ENCODE results near the gene IQGAP1. TPM values are rescaled to one million over a fixed set of nuclear protein-coding genes. Genes with fewer than 3 reads are reported as not detected.
A peak's percentile ranks its signal among the peaks of the same experiment; 100 is the strongest.
"Not testable (repeated sequence)": the region's sequence is repeated elsewhere in the genome, so short reads cannot be mapped to it uniquely, and the experiment has no call there.

The IQGAP1 gene
- total RNA-seq, 2 experiments from 2014 or later: 136 to 143 TPM

DNA sequence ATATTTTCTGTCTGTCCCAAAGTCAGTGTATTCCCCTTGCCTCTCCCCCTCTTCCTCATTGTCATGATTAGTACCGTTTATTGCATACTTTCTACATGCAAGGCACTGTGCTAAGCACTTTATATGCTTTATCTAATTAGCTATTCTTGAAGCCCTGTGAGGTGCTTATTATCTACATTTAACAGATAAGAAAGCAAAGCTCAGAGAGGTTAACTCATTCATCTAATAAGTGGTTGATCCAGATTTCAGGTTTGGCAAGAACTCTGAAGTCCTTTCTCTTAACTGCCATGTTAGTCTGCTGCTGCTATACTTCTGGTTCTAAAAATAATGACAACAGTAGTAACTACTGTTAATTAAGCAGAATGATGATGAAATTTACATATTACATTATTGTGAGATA, 13.5 kb downstream of the IQGAP1 start:
- H3K9me3 Mint-ChIP-seq: no peaks in the 10 kb centered on the region
- no peaks in the 10 kb centered on the region for H3K27me3 Mint-ChIP-seq (ENCODE audit: low read depth)
- DNase-seq: no peak
- H3K36me3 Mint-ChIP-seq (ENCODE audit: low read depth): peaks cover 2% of the 10 kb centered on the region
- no peak overlapping the region for H3K4me3 Mint-ChIP-seq
- H3K4me1 Mint-ChIP-seq (ENCODE audit: low read depth): peaks cover 62% of the 10 kb centered on the region
- CTCF ChIA-PET: interaction anchor here (0.6 to 1.2 kb wide), 5 partner anchors 10 to 49 kb away, joined by 3 to 4 read pairs (median 3); no protein-coding TSS in a partner anchor
- intact Hi-C loops (cut with micrococcal nuclease): loop anchor here (5.0 kb wide), 2 partner anchors 276 to 299 kb away; partner anchors contain the start of gene IDH2
- H3K27ac Mint-ChIP-seq: peak overlapping the region; percentile 62

DNA sequence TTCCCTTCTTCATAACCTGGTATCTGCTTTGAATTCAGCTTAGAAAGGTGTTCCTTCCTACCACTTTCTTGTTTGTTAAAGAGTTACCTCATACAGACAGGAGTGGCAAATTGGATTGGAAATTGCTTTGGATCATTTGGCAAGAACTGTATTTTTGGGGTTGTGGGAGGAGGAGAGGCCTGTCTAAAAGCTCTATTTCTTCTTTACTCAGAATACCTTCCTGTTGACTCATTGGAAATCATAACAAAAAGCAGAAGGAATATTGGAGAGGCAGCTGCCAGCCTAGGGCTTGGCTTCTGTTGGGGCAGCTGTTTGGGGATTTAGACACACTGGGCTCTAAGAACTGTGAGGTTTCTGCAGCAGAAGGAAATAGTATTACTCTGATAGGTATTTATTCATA, 14.2 kb downstream of the IQGAP1 start:
- no peaks in the 10 kb centered on the region for H3K27me3 Mint-ChIP-seq (ENCODE audit: low read depth)
- peaks cover 65% of the 10 kb centered on the region for H3K4me1 Mint-ChIP-seq (ENCODE audit: low read depth)
- DNase-seq: no peak
- peak overlapping the region; percentile 7 for H3K27ac Mint-ChIP-seq
- CTCF ChIA-PET: interaction anchor here (1.1 to 1.2 kb wide), 2 partner anchors 11 to 16 kb away, joined by 3 read pairs; no protein-coding TSS in a partner anchor
- H3K9me3 Mint-ChIP-seq: no peaks in the 10 kb centered on the region
- H3K4me3 Mint-ChIP-seq: no peak overlapping the region
- H3K36me3 Mint-ChIP-seq (ENCODE audit: low read depth): peaks cover 2% of the 10 kb centered on the region
- intact Hi-C loops (cut with micrococcal nuclease): loop anchor here (5.0 kb wide), 2 partner anchors 275 to 300 kb away; partner anchors contain the start of gene IDH2

- H3K27me3 Mint-ChIP-seq (ENCODE audit: low read depth): no peaks in the 10 kb centered on the region
- DNase-seq: no peak
- CTCF ChIA-PET: interaction anchor here (0.6 to 1.2 kb wide), 3 partner anchors 11 to 48 kb away, joined by 3 read pairs; no protein-coding TSS in a partner anchor
- peaks cover 68% of the 10 kb centered on the region for H3K4me1 Mint-ChIP-seq (ENCODE audit: low read depth)
- peaks cover 2% of the 10 kb centered on the region for H3K36me3 Mint-ChIP-seq (ENCODE audit: low read depth)
- no peak overlapping the region for H3K4me3 Mint-ChIP-seq
- H3K27ac Mint-ChIP-seq: no peak overlapping the region
- intact Hi-C loops (cut with micrococcal nuclease): loop anchor here (5.0 kb wide), 2 partner anchors 275 to 300 kb away; partner anchors contain the start of gene IDH2
- no peaks in the 10 kb centered on the region for H3K9me3 Mint-ChIP-seq
Measured at GRCh38 chr15:90402767-90403166, 14.7 kb downstream of the IQGAP1 start.

- no peak for DNase-seq
- CTCF ChIA-PET: interaction anchor here (0.6 to 1.0 kb wide), 3 partner anchors 8 to 84 kb away, joined by 3 to 4 read pairs (median 4); no protein-coding TSS in a partner anchor
- H3K9me3 Mint-ChIP-seq: peaks cover 3% of the 10 kb centered on the region
- H3K4me3 Mint-ChIP-seq: no peak overlapping the region
- no peaks in the 10 kb centered on the region for H3K27me3 Mint-ChIP-seq (ENCODE audit: low read depth)
- no peak overlapping the region for H3K27ac Mint-ChIP-seq
- intact Hi-C loops (cut with micrococcal nuclease): no loop called here
- peaks cover 9% of the 10 kb centered on the region for H3K36me3 Mint-ChIP-seq (ENCODE audit: low read depth)
- peaks cover 75% of the 10 kb centered on the region for H3K4me1 Mint-ChIP-seq (ENCODE audit: low read depth)
Measured at GRCh38 chr15:90405055-90405607, 17.1 kb downstream of the IQGAP1 start.

GRCh38 chr15:90407336-90407735, 19.3 kb downstream of the IQGAP1 start:
- intact Hi-C loops (cut with micrococcal nuclease): no loop called here
- Mint-ChIP-seq H3K9me3 (peaks cover 3% of the 10 kb centered on the region), H3K27me3 (ENCODE audit: low read depth) (no peaks in the 10 kb centered on the region), H3K36me3 (ENCODE audit: low read depth) (peaks cover 10% of the 10 kb centered on the region), H3K27ac (no peak overlapping the region), H3K4me1 (ENCODE audit: low read depth) (peaks cover 66% of the 10 kb centered on the region), H3K4me3 (no peak overlapping the region)
- no peak for DNase-seq
- CTCF ChIA-PET: interaction anchor here (0.6 to 1.3 kb wide), 2 partner anchors 75 to 112 kb away, joined by 4 to 5 read pairs; no protein-coding TSS in a partner anchor

DNA sequence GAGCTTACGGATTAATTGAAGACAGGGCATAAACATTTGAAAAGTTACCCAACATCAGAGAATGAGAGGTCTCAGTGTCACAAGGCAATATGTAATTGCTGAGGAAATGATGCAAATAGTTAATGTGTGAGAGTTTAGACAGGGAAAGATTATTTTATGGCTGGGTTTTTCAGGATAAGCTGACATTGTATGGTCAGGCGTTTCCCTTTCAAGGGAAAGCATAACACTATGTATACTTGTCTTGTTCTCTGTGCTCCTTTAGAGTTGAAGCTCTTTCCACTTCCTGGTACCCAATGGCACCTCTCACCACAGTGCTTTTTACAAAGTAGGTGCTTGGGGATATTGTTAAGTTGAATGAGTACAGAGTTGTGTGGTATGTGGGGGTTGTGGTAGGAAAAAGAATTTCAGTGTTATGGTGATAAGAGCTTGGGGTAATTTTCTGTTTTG, 19.9 kb downstream of the IQGAP1 start:
- H3K36me3 Mint-ChIP-seq (ENCODE audit: low read depth): peaks cover 10% of the 10 kb centered on the region
- no peaks in the 10 kb centered on the region for H3K27me3 Mint-ChIP-seq (ENCODE audit: low read depth)
- peak; percentile 37 for DNase-seq
- peaks cover 69% of the 10 kb centered on the region for H3K4me1 Mint-ChIP-seq (ENCODE audit: low read depth)
- CTCF ChIA-PET: interaction anchor here (0.6 to 1.3 kb wide), 2 partner anchors 74 to 838 kb away, joined by 4 to 5 read pairs; no protein-coding TSS in a partner anchor
- peaks cover 3% of the 10 kb centered on the region for H3K9me3 Mint-ChIP-seq
- no peak overlapping the region for H3K4me3 Mint-ChIP-seq
- intact Hi-C loops (cut with micrococcal nuclease): loop anchor here (1.0 kb wide), 2 partner anchors 8 to 11 kb away; no protein-coding TSS in a partner anchor
- peak overlapping the region; percentile 60 for H3K27ac Mint-ChIP-seq

- no peak overlapping the region for H3K4me3 Mint-ChIP-seq
- H3K4me1 Mint-ChIP-seq (ENCODE audit: low read depth): peaks cover 73% of the 10 kb centered on the region
- H3K9me3 Mint-ChIP-seq: peaks cover 3% of the 10 kb centered on the region
- intact Hi-C loops (cut with micrococcal nuclease): loop anchor here (1.0 kb wide), 2 partner anchors 8 to 11 kb away; no protein-coding TSS in a partner anchor
- no peaks in the 10 kb centered on the region for H3K27me3 Mint-ChIP-seq (ENCODE audit: low read depth)
- no peak overlapping the region for H3K27ac Mint-ChIP-seq
- CTCF ChIA-PET: interaction anchor here (1.3 kb wide), 1 partner anchor 73 kb away, joined by 5 read pairs; no protein-coding TSS in a partner anchor
- H3K36me3 Mint-ChIP-seq (ENCODE audit: low read depth): peaks cover 8% of the 10 kb centered on the region
- no peak for DNase-seq
Measured at GRCh38 chr15:90408657-90409056, 20.6 kb downstream of the IQGAP1 start.

- H3K27ac Mint-ChIP-seq; H3K27me3 Mint-ChIP-seq (ENCODE audit: low read depth); H3K9me3 Mint-ChIP-seq; H3K4me3 Mint-ChIP-seq; DNase-seq; intact Hi-C loops (cut with micrococcal nuclease); H3K36me3 Mint-ChIP-seq (ENCODE audit: low read depth): not testable (repeated sequence)
- CTCF ChIA-PET: interaction anchor here (0.6 kb wide), 1 partner anchor 596 kb away, joined by 4 read pairs; no protein-coding TSS in a partner anchor
- peaks cover 73% of the 10 kb centered on the region for H3K4me1 Mint-ChIP-seq (ENCODE audit: low read depth)
Measured at GRCh38 chr15:90409587-90409986, 21.5 kb downstream of the IQGAP1 start.

- H3K36me3 Mint-ChIP-seq (ENCODE audit: low read depth); H3K27me3 Mint-ChIP-seq (ENCODE audit: low read depth); H3K27ac Mint-ChIP-seq; intact Hi-C loops (cut with micrococcal nuclease); CTCF ChIA-PET; H3K4me3 Mint-ChIP-seq; H3K9me3 Mint-ChIP-seq; DNase-seq: not testable (repeated sequence)
- peaks cover 72% of the 10 kb centered on the region for H3K4me1 Mint-ChIP-seq (ENCODE audit: low read depth)
Measured at GRCh38 chr15:90410316-90410715, 22.3 kb downstream of the IQGAP1 start.

DNA sequence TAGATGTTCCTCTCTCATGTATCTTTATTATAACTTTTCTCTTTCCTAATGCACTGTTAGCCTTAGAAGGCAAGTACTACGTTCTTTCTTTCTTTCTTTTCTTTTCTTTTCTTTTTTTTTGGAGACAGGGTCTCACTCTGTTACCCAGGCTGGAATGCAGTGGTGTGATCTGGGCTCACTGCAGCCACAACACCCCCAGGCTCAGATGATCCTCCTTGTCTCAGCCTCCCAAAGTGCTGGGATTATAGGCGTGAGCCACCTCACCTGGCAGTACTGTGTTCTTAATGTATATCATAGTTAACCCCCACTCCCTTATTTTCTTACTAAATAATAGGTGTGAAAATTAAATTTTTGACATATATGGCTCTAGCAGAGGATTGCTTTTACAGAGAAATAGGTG, 23.1 kb downstream of the IQGAP1 start:
- CTCF ChIA-PET: interaction anchor here (0.7 kb wide), 1 partner anchor 131 kb away, joined by 3 read pairs; no protein-coding TSS in a partner anchor
- no peaks in the 10 kb centered on the region for H3K27me3 Mint-ChIP-seq (ENCODE audit: low read depth)
- no peak overlapping the region for H3K4me3 Mint-ChIP-seq
- no peak for DNase-seq
- H3K4me1 Mint-ChIP-seq (ENCODE audit: low read depth): peaks cover 73% of the 10 kb centered on the region
- intact Hi-C loops (cut with micrococcal nuclease): no loop called here
- peaks cover 8% of the 10 kb centered on the region for H3K36me3 Mint-ChIP-seq (ENCODE audit: low read depth)
- H3K27ac Mint-ChIP-seq: peak overlapping the region; percentile 50
- H3K9me3 Mint-ChIP-seq: peaks cover 3% of the 10 kb centered on the region

- no peak overlapping the region for H3K4me3 Mint-ChIP-seq
- intact Hi-C loops (cut with micrococcal nuclease): loop anchor here (1.0 kb wide), 1 partner anchor 10 kb away; no protein-coding TSS in a partner anchor
- H3K36me3 Mint-ChIP-seq (ENCODE audit: low read depth): peaks cover 16% of the 10 kb centered on the region
- H3K9me3 Mint-ChIP-seq: peaks cover 7% of the 10 kb centered on the region
- no peak overlapping the region for H3K27ac Mint-ChIP-seq
- peaks cover 73% of the 10 kb centered on the region for H3K4me1 Mint-ChIP-seq (ENCODE audit: low read depth)
- CTCF ChIA-PET: interaction anchor here (0.6 to 1.6 kb wide), 3 partner anchors 7 to 84 kb away, joined by 3 to 4 read pairs (median 4); no protein-coding TSS in a partner anchor
- H3K27me3 Mint-ChIP-seq (ENCODE audit: low read depth): no peaks in the 10 kb centered on the region
- no peak for DNase-seq
Measured at GRCh38 chr15:90412356-90413194, 24.5 kb downstream of the IQGAP1 start.

Measured in activated naive CD4-positive, alpha-beta T cell treated with anti-CD3 and anti-CD28 coated beads for 36 hours (primary cell).